Effector memory CD4-positive, alpha-beta T cell (primary cell): Measurements from ENCODE around the gene PTPRN2.

Experiments used
- DNase-seq, 3 donors: peaks; one replicate each; pipeline ENCODE4 v3.0.0-alpha.2; 2020
- H3K27ac ChIP-seq: 2 replicates; pipeline ENCODE4 v1.7.0; 2013; ENCODE audit warnings: mild to moderate bottlenecking, low read length, moderate library complexity; ENCODE audit not compliant: insufficient read depth, poor library complexity, severe bottlenecking
- H3K27me3 ChIP-seq: replicated peaks from 2 replicates; pipeline ENCODE4 v1.7.0; 2013; ENCODE audit warnings: mild to moderate bottlenecking, low read length; ENCODE audit not compliant: insufficient read depth, control insufficient read depth, poor library complexity, severe bottlenecking
- H3K36me3 ChIP-seq: 2 replicates; pipeline ENCODE4 v1.7.0; 2013; ENCODE audit warnings: mild to moderate bottlenecking, low read length, moderate library complexity; ENCODE audit not compliant: control insufficient read depth, insufficient read depth
- H3K4me1 ChIP-seq: 2 replicates; pipeline ENCODE4 v1.7.0; 2013; ENCODE audit warnings: low read length, mild to moderate bottlenecking; ENCODE audit not compliant: control insufficient read depth, insufficient read depth, poor library complexity, severe bottlenecking
- H3K4me3 ChIP-seq: 2 replicates; pipeline ENCODE4 v1.7.0; 2013; ENCODE audit warnings: low read length, low read depth, mild to moderate bottlenecking; ENCODE audit not compliant: insufficient read depth, poor library complexity, severe bottlenecking
- H3K9me3 ChIP-seq: 2 replicates; pipeline ENCODE4 v1.7.0; 2013; ENCODE audit warnings: mild to moderate bottlenecking, low read length, moderate library complexity; ENCODE audit not compliant: control insufficient read depth

PTPRN2 gene

DNA sequence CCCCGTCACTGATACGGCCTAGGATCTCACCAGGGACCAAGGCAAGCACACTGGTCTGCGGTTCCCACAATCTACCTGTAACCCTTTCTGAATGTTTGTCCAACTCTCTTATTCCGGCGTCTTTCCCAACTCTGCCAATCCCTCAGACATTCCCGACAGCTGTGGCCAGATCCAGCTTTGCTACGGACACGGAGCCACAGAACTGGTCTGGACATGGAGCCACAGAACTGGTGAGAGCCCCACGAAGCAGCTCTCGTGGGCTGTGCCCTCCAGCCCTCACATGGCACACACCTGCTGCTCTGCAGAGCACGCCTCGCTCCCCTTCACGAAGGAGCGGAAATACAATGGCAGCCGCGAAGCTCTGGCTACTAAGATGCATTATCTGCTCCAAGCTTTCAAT is 874.0 kb downstream of the PTPRN2 start:
- no peaks in the 10 kb centered on the region for H3K9me3 ChIP-seq
- DNase-seq, result no peak
- H3K4me1 ChIP-seq, result no peaks in the 10 kb centered on the region
- H3K36me3 ChIP-seq, result no peaks in the 10 kb centered on the region
- H3K4me3 ChIP-seq, result no peak overlapping the region
- H3K27ac ChIP-seq, result no peak overlapping the region
- H3K27me3 ChIP-seq, result no peaks in the 10 kb centered on the region

DNA sequence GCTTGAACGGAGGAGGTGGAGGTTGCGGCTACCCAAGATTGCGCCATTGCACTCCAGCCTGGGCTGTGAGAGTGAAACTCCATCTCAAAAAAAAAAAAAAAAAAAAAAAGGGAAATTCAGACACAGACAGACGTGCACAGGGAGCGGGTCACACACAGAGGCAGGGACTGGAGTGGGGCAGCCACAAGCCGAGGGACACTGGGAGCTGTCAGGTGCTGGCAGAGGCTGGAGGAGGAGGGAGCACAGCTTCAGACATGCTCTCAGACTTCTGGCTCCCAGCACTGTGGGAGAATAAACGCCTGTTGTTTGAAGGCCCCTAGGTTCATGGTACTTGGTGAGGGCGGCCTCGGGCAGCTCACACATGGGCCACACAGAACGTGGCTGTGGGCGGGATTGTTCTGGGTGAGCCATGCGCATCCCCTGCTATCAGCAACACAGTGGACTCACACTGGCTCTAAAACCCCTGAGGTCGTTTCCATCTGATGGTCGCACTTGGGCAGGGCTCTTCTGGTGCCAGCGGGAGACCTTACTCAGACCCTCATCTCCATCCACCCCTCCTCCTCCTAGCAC is 874.9 kb downstream of the PTPRN2 start:
- Histone ChIP-seq H3K27ac (no peak overlapping the region), H3K27me3 (no peaks in the 10 kb centered on the region), H3K4me3 (no peak overlapping the region), H3K36me3 (no peaks in the 10 kb centered on the region), H3K4me1 (no peaks in the 10 kb centered on the region), H3K9me3 (no peaks in the 10 kb centered on the region)
- no peak for DNase-seq

DNA sequence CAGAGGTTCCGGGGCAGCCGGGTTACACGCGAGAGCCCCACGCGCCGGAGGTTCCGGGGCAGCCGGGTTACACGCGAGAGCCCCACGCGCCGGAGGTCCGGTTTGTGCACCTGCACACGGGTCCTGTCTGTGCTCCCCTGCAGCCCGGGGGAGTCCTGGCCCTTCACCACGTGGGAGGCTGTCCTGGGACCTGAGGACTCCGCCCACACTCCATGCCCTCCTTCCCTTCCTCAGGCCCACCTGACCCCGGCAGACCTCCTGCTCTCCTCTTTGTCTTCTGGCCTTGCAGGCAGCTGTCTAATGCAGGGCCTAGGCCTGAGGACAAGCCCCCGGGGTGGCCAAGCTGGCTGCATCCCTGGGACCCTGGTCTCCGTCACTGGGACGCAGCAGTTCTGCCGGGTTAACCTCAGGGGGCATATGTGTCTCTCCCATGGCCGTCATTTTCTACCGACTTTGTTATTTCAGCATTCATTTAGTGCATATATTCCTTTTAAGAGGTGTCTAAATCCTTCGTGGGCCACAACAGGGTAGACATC is 876.2 kb downstream of the PTPRN2 start:
- Histone ChIP-seq H3K27ac (no peak overlapping the region), H3K9me3 (no peaks in the 10 kb centered on the region), H3K27me3 (no peaks in the 10 kb centered on the region), H3K36me3 (no peaks in the 10 kb centered on the region), H3K4me1 (no peaks in the 10 kb centered on the region), H3K4me3 (no peak overlapping the region)
- DNase-seq, result no peak

DNA sequence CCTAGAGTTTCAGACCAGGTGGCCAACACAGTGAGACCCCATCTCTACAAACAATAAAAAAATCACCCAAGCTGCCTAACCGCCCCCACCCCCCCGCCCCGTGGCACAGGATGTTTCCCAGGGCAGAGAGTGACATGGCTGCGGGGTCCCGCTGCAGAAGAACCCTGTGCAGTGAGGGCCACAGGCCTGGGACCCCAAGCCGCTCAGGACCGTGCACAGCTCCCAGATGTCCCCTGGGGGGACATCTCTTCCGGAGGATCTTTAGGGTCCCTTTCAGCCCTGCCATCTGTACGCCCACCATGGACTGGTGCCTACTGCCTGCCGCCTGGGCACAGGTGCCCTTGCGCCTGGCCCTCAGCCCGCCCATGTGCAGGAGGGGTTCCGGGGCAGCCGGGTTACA is 877.2 kb downstream of the PTPRN2 start:
- DNase-seq, result no peak
- H3K27me3 ChIP-seq, result no peaks in the 10 kb centered on the region
- no peak overlapping the region for H3K4me3 ChIP-seq
- no peaks in the 10 kb centered on the region for H3K9me3 ChIP-seq
- no peaks in the 10 kb centered on the region for H3K4me1 ChIP-seq
- H3K27ac ChIP-seq, result no peak overlapping the region
- H3K36me3 ChIP-seq, result no peaks in the 10 kb centered on the region

DNA sequence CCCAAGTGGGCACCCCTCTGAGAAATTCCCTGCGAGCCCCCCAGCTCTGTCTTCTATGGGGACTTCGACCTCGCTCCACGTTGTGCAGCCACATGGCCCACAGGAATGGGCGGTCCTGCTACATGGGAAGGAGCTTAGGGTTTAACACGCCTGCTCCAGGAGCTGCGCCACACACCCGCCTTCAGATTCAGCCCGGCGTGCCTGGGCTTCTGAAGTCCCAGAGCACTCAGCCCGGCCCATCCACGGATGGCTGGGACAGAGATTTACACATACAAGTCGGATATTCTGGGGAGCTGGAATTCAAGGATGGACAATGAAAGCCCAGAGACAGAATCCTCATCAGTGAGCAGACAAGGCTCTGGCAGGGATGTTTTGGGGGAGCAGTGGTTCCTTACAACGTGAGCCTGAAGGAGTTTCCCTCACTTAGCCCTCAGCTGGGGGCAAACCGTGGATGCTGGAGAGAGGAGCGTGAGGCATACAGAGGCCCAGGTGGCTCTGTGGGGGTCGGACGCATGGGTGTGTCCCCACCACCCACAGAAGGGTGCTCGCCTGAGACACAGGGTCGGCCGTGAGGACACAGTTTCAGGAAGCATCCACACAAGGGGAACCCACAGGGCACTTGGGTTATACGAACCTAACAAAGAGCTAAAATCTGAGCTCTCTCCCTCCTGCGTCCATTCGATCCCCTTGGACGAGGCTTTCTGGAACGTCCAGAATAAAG is 877.9 kb downstream of the PTPRN2 start:
- no peak overlapping the region for H3K4me3 ChIP-seq
- no peaks in the 10 kb centered on the region for H3K36me3 ChIP-seq
- H3K4me1 ChIP-seq, result no peaks in the 10 kb centered on the region
- H3K27ac ChIP-seq, result no peak overlapping the region
- no peaks in the 10 kb centered on the region for H3K9me3 ChIP-seq
- no peak for DNase-seq
- no peaks in the 10 kb centered on the region for H3K27me3 ChIP-seq

DNA sequence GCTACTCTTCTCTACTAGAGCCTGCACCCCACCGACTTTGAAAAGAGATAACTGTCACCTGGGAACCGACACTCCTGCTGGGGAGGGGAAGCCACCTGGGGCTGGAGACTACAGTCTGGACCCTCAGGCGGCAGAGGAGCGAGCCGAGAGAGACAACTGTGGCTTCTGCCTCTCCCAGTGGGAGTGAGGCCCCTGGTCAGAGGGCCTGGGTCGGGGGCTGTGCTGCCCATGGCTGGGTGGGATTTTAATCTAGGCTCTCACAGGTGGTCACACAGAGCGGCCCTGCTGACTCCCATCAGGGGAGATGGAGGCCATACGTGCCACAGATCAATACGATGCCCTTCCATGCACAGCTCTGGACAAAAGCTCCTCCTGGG is 878.7 kb downstream of the PTPRN2 start:
- H3K9me3 ChIP-seq, result no peaks in the 10 kb centered on the region
- H3K4me1 ChIP-seq, result no peaks in the 10 kb centered on the region
- no peak for DNase-seq
- H3K27me3 ChIP-seq, result no peaks in the 10 kb centered on the region
- H3K27ac ChIP-seq, result no peak overlapping the region
- no peaks in the 10 kb centered on the region for H3K36me3 ChIP-seq
- no peak overlapping the region for H3K4me3 ChIP-seq

DNA sequence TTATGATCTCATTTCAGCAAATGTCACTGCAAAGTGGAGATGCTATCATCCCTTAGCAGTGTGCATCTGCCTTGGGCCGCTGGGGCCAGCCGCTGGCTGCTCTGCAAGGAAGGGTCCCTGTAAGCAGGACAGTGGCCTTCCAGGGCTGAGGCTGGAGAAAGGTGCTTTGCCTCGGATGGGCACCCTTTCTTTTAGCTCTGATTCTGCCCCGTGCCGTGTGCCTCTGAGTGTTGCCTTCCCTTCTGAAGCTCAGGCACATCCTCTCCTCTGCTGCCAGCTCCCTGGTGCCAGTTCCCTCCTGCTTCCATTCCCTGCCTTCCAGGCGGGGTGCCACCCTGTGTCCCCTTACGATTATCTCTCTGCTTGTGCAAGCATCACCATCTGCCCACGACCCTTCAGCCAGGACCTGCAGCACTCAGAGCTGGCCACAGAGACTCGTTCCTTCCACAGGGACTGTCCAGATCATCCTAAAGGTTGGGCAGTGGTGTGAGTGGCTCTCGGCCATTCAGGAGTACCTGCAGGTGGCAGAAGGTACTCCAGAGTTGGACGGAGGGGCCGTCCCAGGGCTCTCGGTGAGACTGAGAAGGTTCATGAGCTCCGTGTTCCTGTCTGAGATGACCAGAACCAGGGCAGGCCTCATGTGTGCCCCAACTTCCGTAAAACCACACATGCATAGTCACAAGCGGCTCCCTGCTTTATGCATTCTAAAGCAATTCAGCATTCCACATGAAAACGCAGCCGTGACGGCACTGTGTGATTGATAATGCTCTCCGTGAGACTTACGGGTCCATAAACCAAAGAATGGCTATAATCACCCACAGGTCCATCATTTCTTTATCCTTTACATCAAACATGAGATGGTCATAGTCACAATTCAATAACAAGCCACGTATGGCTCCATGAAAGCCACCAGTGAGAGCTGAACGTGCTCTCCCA is 879.4 kb downstream of the PTPRN2 start:
- Histone ChIP-seq H3K9me3 (no peaks in the 10 kb centered on the region), H3K36me3 (no peaks in the 10 kb centered on the region), H3K4me3 (no peak overlapping the region), H3K27ac (no peak overlapping the region), H3K4me1 (no peaks in the 10 kb centered on the region), H3K27me3 (no peaks in the 10 kb centered on the region)
- no peak for DNase-seq

DNA sequence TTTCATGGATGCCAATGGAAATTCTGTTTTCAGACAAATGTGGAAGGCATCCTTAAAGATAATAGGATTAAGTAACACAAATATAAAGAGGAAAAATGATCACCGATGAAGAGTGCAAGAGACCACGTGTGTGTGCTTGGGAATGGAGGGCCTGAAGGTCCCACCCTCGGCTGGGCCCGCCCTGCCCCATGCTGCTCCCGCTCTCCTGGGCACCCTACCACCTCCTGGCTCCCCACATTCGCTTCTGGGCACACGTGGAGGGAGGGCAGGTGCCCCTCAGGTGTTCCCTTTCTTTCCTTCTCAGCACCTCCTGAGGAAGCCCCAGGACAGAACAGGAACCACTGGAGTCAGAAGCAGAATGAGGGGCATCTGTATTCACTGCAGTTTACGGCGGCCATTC is 883.3 kb downstream of the PTPRN2 start:
- no peaks in the 10 kb centered on the region for H3K36me3 ChIP-seq
- no peaks in the 10 kb centered on the region for H3K4me1 ChIP-seq
- no peaks in the 10 kb centered on the region for H3K9me3 ChIP-seq
- no peak for DNase-seq
- no peak overlapping the region for H3K4me3 ChIP-seq
- peaks cover 5% of the 10 kb centered on the region for H3K27me3 ChIP-seq
- H3K27ac ChIP-seq, result no peak overlapping the region

DNA sequence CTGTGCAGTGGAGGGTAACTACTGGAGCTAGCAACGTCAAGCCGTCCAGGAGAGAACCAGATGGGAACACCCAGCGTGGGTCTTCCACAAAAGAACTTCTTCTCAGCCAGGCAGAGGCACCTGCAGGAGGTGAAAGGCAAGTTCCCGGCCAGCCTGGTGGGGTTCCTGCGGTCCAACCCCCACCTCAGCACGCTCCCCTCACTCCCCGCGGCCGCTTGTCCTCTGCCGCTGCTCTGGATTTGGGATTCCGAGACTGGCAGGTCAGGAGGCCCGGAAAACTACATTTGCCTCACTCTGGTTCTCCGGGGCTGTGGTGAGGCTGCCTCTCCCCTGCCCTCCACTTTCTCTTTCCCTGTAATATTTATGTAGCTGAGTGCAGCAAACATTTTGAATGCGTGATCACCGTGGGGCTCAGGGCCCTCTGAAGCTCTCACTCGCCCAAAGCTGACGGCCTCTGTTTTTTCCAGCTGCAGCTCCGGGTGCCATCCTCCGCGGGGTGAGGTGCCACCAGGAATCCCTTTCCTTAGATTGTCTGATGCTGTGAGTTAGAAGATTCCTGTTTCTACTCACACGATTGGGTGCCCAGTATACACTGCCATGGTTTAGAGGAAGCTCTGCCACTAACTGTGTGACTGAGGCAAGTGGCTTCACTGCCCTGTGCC is 884.0 kb downstream of the PTPRN2 start:
- Histone ChIP-seq H3K9me3 (no peaks in the 10 kb centered on the region), H3K36me3 (no peaks in the 10 kb centered on the region), H3K27me3 (peaks cover 5% of the 10 kb centered on the region), H3K27ac (no peak overlapping the region), H3K4me3 (no peak overlapping the region), H3K4me1 (no peaks in the 10 kb centered on the region)
- DNase-seq, result no peak
